Esophagus squamous epithelium (tissue), 5 donors: ENCODE measurements around the gene FNDC3B. TPM values are rescaled to one million over a fixed set of nuclear protein-coding genes. Genes with fewer than 3 reads are reported as not detected.

Experiments used
- DNase-seq: peaks from one replicate; lab custom pipeline; 2025; lab: John Stamatoyannopoulos, UW
- H3K27ac ChIP-seq, 4 donors: fragments of 200-600 bp; sonication (generic); one replicate each; pipeline ENCODE4 v1.5.1; 2016 to 2019; ENCODE audit warnings: mild to moderate bottlenecking in 1 of 4
- H3K27me3 ChIP-seq, 4 donors: fragments of 200-600 bp; sonication (generic); 1 replicate in 3 of 4; 2 replicates in 1 of 4; pipeline versions ENCODE4 v1.5.1 to v1.6.0; 2017 to 2021; ENCODE audit warnings: antibody characterized with exemption in 1 of 4
- H3K36me3 ChIP-seq, 3 donors: fragments of 200-600 bp; sonication (generic); one replicate each; pipeline ENCODE4 v1.5.1; 2016 to 2019
- H3K4me1 ChIP-seq, 3 donors: fragments of 200-600 bp; sonication (generic); one replicate each; pipeline ENCODE4 v1.5.1; 2017 to 2019
- H3K4me3 ChIP-seq, 4 donors: fragments of 200-600 bp; sonication (generic); 1 replicate in 3 of 4; 2 replicates in 1 of 4; pipeline ENCODE4 v1.5.1; 2016 to 2019; ENCODE audit warnings: mild to moderate bottlenecking in 2 of 4, moderate library complexity in 1 of 4
- H3K9me3 ChIP-seq, 3 donors: fragments of 200-600 bp; sonication (generic); one replicate each; pipeline ENCODE4 v1.5.1; 2016 to 2019
- POLR2A ChIP-seq, 4 donors: fragments of 450-650 bp; IDR thresholded peaks; one replicate each; pipeline ENCODE4 v1.6.1; 2017; ENCODE audit warnings: antibody characterized with exemption in 4 of 4, mild to moderate bottlenecking in 4 of 4, moderate library complexity in 3 of 4
- WGBS, 2 donors: methylation state at CpG; one replicate each; pipeline ENCODE4 v1.1.5; 2018; 5-methylcytosine and 5-hydroxymethylcytosine counted together
- intact Hi-C: fragments of 100-400 bp; cut with DNase I; formaldehyde crosslinking; loops from one replicate; pipeline ENCODE4 v1.15.0; 2022
- total RNA-seq, 4 donors: library from RNA; depleted of rRNA; stranded (reverse); fragments of >200 nt; gene quantifications; one replicate each; pipeline ENCODE4 v1.1.0, GENCODE V29; 2016
- TF ChIP-seq, protein P1 (sequence below), 6 experiments: fragments of 450-650 bp in 4 of 6; fragments of 200-600 bp in 2 of 6; sonication (generic) in 2 of 6; IDR thresholded peaks; one replicate each; pipeline ENCODE4 v1.5.1; 2016 to 2019; ENCODE audit warnings: antibody characterized with exemption in 6 of 6, mild to moderate bottlenecking in 4 of 6, moderate library complexity in 4 of 6
- donor health status: DM: yes; HTN: yes; CAD: no.

The FNDC3B gene
- total RNA-seq, 4 donors from 2014 or later: 7.7 to 44.3 (median 20.4) TPM

- Histone ChIP-seq H3K27ac (no peak overlapping the region), H3K4me3 (no peak overlapping the region), H3K36me3 (no peaks in the 10 kb centered on the region), H3K4me1 (peaks cover 4 to 18% (median 10%) of the 10 kb centered on the region in 3 donors), H3K27me3 (no peaks in the 10 kb centered on the region), H3K9me3 (no peaks in the 10 kb centered on the region)
- 86 to 93% methylated on average over 8 of the region's 8 CpGs for WGBS, 2 donors
- TF ChIP-seq POLR2A (IDR thresholded peaks at IDR 0.05): no peak
- TF ChIP-seq, protein P1, sequence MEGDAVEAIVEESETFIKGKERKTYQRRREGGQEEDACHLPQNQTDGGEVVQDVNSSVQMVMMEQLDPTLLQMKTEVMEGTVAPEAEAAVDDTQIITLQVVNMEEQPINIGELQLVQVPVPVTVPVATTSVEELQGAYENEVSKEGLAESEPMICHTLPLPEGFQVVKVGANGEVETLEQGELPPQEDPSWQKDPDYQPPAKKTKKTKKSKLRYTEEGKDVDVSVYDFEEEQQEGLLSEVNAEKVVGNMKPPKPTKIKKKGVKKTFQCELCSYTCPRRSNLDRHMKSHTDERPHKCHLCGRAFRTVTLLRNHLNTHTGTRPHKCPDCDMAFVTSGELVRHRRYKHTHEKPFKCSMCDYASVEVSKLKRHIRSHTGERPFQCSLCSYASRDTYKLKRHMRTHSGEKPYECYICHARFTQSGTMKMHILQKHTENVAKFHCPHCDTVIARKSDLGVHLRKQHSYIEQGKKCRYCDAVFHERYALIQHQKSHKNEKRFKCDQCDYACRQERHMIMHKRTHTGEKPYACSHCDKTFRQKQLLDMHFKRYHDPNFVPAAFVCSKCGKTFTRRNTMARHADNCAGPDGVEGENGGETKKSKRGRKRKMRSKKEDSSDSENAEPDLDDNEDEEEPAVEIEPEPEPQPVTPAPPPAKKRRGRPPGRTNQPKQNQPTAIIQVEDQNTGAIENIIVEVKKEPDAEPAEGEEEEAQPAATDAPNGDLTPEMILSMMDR (IDR thresholded peaks at IDR 0.05): no peak
- intact Hi-C loops: no loop called here
- no peak for DNase-seq
Measured at GRCh38 chr3:172147113-172147818, 107.9 kb downstream of the FNDC3B start.

- 68 to 82% methylated on average over 2 of the region's 2 CpGs for WGBS, 2 donors
- Histone ChIP-seq H3K27ac (no peak overlapping the region), H3K27me3 (no peaks in the 10 kb centered on the region), H3K36me3 (no peaks in the 10 kb centered on the region), H3K9me3 (no peaks in the 10 kb centered on the region), H3K4me3 (no peak overlapping the region), H3K4me1 (peaks cover 6 to 22% (median 12%) of the 10 kb centered on the region in 3 donors)
- intact Hi-C loops: no loop called here
- TF ChIP-seq, protein P1 (IDR thresholded peaks at IDR 0.05): no peak
- TF ChIP-seq POLR2A (IDR thresholded peaks at IDR 0.05): no peak
- DNase-seq: no peak
Measured at GRCh38 chr3:172148241-172148640, 108.9 kb downstream of the FNDC3B start.

GRCh38 chr3:172148702-172149565 is 109.6 kb downstream of the FNDC3B start:
- no peak for DNase-seq
- WGBS, 2 donors: 87 to 95% methylated on average over 3 of the region's 3 CpGs
- Histone ChIP-seq H3K9me3 (no peaks in the 10 kb centered on the region), H3K36me3 (no peaks in the 10 kb centered on the region), H3K27ac (no peak overlapping the region), H3K4me1 (peaks cover 13 to 29% (median 19%) of the 10 kb centered on the region in 3 donors), H3K27me3 (no peaks in the 10 kb centered on the region), H3K4me3 (no peak overlapping the region)
- intact Hi-C loops: no loop called here
- TF ChIP-seq, protein P1 (IDR thresholded peaks at IDR 0.05): no peak
- no peak for TF ChIP-seq POLR2A (IDR thresholded peaks at IDR 0.05)

DNA sequence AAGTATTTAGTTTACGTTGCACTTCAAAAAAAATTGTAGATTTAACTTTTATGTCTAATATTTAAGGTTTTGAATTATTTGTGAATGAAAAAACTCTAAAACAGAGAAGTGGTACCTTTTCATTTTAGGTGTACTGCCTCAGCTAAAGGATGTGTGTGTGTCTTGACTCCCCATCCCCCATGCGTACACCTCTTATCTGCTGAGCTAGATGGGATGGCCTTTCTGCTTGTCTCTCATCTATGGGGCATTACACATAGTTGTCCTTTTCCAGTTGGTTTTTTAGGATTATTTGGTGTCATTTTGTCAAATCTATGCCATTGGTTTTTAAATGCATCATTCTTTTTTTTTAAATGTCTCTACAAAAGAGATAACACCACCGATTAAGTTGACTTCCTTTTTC is 110.9 kb downstream of the FNDC3B start:
- H3K4me1 ChIP-seq: peaks cover 20 to 42% (median 31%) of the 10 kb centered on the region in 3 donors

More for the DNA sequence above, 110.9 kb downstream of the FNDC3B start:
- no peak overlapping the region for H3K27ac ChIP-seq
- WGBS, 2 donors: 86 to 94% methylated on average over 3 of the region's 3 CpGs
- intact Hi-C loops: no loop called here
- H3K9me3 ChIP-seq: no peaks in the 10 kb centered on the region
- TF ChIP-seq POLR2A (IDR thresholded peaks at IDR 0.05): no peak
- TF ChIP-seq, protein P1 (IDR thresholded peaks at IDR 0.05): no peak
- no peak overlapping the region for H3K4me3 ChIP-seq
- no peaks in the 10 kb centered on the region for H3K36me3 ChIP-seq
- no peaks in the 10 kb centered on the region for H3K27me3 ChIP-seq
- DNase-seq: no peak
